Gastrocnemius medialis (tissue), 4 donors: ENCODE results near the gene ZNF304. TPM values are rescaled to one million over a fixed set of nuclear protein-coding genes. Genes with fewer than 3 reads are reported as not detected.

Source experiments
- ATAC-seq, 2 donors: fragments of 150-250 bp; one replicate each; pipeline ENCODE4 v1.9.1; 2016
- DNase-seq, 2 donors: peaks; one replicate each; pipeline ENCODE4 v3.0.0-alpha.2; 2019
- H3K27ac ChIP-seq, 4 donors: fragments of 200-600 bp; sonication (generic); 1 replicate in 1 of 4; 2 replicates in 3 of 4; pipeline ENCODE4 v1.5.1; 2016 to 2018; ENCODE audit warnings: mild to moderate bottlenecking in 2 of 4, moderate library complexity in 1 of 4
- H3K27me3 ChIP-seq, 3 donors: fragments of 200-600 bp; sonication (generic) in 2 of 3; 1 replicate in 1 of 3; 2 replicates in 2 of 3; pipeline versions ENCODE4 v1.5.1 to v1.6.0; 2016 to 2019; ENCODE audit warnings: mild to moderate bottlenecking in 1 of 3, moderate library complexity in 1 of 3
- H3K36me3 ChIP-seq, 2 donors: fragments of 200-600 bp; sonication (generic) in 1 of 2; one replicate each; pipeline ENCODE4 v1.5.1; 2017 to 2018
- H3K4me1 ChIP-seq, 2 donors: fragments of 200-600 bp; sonication (generic) in 1 of 2; one replicate each; pipeline ENCODE4 v1.5.1; 2016 to 2017; ENCODE audit warnings: mild to moderate bottlenecking in 2 of 2
- H3K4me3 ChIP-seq, 4 donors: fragments of 200-600 bp; sonication (generic) in 3 of 4; 1 replicate in 1 of 4; 2 replicates in 3 of 4; pipeline ENCODE4 v1.5.1; 2016 to 2019; ENCODE audit warnings: mild to moderate bottlenecking in 2 of 4
- H3K9me3 ChIP-seq, 3 donors: fragments of 200-600 bp; sonication (generic) in 2 of 3; 1 replicate in 1 of 3; 2 replicates in 2 of 3; pipeline ENCODE4 v1.5.1; 2016 to 2019
- POLR2A ChIP-seq, 2 donors: fragments of 450-650 bp; IDR thresholded peaks; one replicate each; pipeline ENCODE4 v1.6.1; 2017; ENCODE audit warnings: antibody characterized with exemption in 2 of 2, mild to moderate bottlenecking in 2 of 2, moderate library complexity in 2 of 2
- in situ Hi-C, 4 donors: fragments of 200-750 bp; cut with MboI; loops; one replicate each; pipeline versions ENCODE4 v1.15.0 to v1.8.0; 2017; ENCODE audit warnings: low sequenced_read_pairs in 4 of 4
- intact Hi-C: fragments of 100-400 bp; cut with DNase I; formaldehyde crosslinking; loops from one replicate; pipeline ENCODE4 v1.15.1; 2023; ENCODE audit warnings: low total_unique reads
- total RNA-seq, 4 donors: library from RNA; depleted of rRNA; stranded (reverse); fragments of >200 nt; gene quantifications; one replicate each; pipeline versions ENCODE4 v1.1.0 to v1.2.3, GENCODE V29; 2016
- TF ChIP-seq, protein P1 (sequence below), 5 experiments: fragments of 450-650 bp in 3 of 5; fragments of 200-600 bp in 2 of 5; sonication (generic) in 2 of 5; IDR thresholded peaks in 4 of 5; conservative IDR thresholded peaks in 1 of 5; 1 replicate in 4 of 5; 2 replicates in 1 of 5; pipeline ENCODE4 v1.5.1; 2016 to 2019; ENCODE audit warnings: antibody characterized with exemption in 5 of 5, mild to moderate bottlenecking in 3 of 5, moderate library complexity in 3 of 5

The ZNF304 gene
- 1 to 10 TPM; 4.1 to 6.5 (median 4.8) TPM for total RNA-seq

DNA sequence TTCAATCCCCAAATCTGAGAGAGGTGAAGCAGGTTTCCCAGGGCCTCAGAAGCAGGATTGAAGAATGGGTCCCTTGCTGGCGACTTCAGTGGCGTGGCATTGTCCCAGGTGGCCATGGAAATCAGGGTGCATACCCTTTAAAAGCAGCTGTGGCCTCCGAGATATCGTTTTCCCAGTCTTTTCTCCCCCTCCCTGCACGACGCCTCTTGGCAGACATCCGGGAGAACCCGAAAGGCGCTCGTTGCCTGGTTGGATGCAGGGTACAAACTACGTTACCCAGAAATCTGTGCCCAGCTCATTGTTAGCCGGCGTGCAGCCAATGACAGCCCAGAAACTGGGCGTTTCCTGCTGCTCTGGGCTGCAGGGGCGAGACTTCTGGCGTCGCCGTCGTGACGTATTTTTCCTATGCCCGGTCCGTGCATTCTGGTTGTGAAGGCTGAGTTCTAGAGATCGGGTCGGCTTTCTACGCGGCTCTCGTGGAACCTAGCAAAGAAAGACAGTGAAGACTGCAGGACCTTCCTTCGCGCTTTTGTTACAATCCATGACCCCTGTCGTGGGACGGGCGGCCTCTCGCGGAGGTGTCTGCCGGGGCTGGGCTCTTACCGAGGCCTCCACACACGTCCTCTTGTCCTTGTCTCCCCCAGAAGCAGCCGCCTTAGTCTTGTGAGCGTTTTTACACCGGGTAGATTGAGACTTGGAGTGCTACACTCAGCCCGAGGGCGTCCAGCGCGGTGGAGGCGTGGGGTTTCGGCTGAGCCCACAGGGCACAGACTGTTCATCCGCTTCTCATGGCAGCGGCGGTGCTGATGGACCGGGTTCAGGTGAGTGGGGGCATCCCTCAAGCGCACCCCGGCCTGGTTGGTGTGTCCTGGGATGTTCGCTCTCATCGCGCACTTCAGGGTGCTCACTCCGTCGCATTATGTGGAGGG lies at the start of gene ZNF304:
Gene ZNF304 (plus strand): TSS at position 395 of the 929 bp plus-strand sequence. CDS start 394 bp downstream, at position 789.
- Histone ChIP-seq H3K9me3 (no peaks in the 10 kb centered on the region), H3K4me1 (peaks cover 22 to 29% of the 10 kb centered on the region in 2 donors), H3K27me3 (no peaks in the 10 kb centered on the region), H3K27ac (peak within 1 kb of the TSS; percentile 78 to 96 (median 92)), H3K4me3 (peak within 1 kb of the TSS; percentile 77 to 99 (median 93)), H3K36me3 (peaks cover 0 to 33% of the 10 kb centered on the region in 2 donors)
- intact Hi-C loops (loop anchor here (1.0 to 5.0 kb wide), 3 partner anchors 12 to 72 kb away; partner anchors contain the start of genes TRAPPC2B, ZNF547 and ZNF548), in situ Hi-C loops (loop anchor here in 1 of 4 donors (5.0 kb wide), 1 partner anchor 69 kb away; the partner anchor contains the start of gene ZNF460)
- ATAC-seq = peak; percentile 97 to 98
- peak; percentile 90 to 93 for DNase-seq
- TF ChIP-seq POLR2A (IDR thresholded peaks at IDR 0.05) = peak; percentile 33 to 36
- TF ChIP-seq, protein P1, sequence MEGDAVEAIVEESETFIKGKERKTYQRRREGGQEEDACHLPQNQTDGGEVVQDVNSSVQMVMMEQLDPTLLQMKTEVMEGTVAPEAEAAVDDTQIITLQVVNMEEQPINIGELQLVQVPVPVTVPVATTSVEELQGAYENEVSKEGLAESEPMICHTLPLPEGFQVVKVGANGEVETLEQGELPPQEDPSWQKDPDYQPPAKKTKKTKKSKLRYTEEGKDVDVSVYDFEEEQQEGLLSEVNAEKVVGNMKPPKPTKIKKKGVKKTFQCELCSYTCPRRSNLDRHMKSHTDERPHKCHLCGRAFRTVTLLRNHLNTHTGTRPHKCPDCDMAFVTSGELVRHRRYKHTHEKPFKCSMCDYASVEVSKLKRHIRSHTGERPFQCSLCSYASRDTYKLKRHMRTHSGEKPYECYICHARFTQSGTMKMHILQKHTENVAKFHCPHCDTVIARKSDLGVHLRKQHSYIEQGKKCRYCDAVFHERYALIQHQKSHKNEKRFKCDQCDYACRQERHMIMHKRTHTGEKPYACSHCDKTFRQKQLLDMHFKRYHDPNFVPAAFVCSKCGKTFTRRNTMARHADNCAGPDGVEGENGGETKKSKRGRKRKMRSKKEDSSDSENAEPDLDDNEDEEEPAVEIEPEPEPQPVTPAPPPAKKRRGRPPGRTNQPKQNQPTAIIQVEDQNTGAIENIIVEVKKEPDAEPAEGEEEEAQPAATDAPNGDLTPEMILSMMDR (IDR thresholded peaks at IDR 0.05 in 4 of 5, conservative IDR thresholded peaks at IDR 0.05 in 1 of 5) = no peak

DNA sequence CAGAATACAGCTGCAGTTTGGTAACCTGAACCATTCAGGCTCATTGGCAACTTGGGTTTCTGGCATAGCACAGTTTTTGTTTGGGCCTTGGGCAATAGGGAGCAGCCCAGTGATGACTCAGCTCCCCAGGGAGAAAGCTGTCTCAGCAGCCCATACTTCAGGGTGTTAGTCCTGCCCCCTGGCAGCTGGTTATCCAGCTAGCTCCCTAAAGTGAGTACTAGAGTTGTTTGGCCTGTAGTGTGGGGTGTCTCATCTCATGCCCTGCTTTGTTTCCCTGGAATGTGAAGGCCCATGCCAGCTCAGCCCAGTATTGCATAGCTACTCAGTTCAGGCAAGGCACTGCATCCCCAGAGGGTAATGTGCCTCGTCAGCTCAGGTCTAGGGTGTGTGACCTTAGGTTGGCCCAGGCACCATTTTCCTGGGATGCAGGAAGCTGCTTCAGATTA lies 49.0 kb upstream of the ZNF304 start:
- Histone ChIP-seq H3K9me3 (no peaks in the 10 kb centered on the region), H3K36me3 (peaks cover 0 to 30% of the 10 kb centered on the region in 2 donors), H3K4me1 (peaks cover 23 to 30% of the 10 kb centered on the region in 2 donors), H3K4me3 (no peak overlapping the region), H3K27ac (peak overlapping the region; percentile 77 to 83 (median 80)), H3K27me3 (no peaks in the 10 kb centered on the region)
- intact Hi-C loops (loop anchor here (2.0 to 5.0 kb wide), 4 partner anchors 15 to 85 kb away; partner anchors contain the start of genes ZNF460 and ZNF548), in situ Hi-C loops (no loop called here)
- peak; percentile 81 to 91 for DNase-seq
- peak; percentile 99 to 100 for ATAC-seq
- no peak for TF ChIP-seq POLR2A (IDR thresholded peaks at IDR 0.05)
- TF ChIP-seq, protein P1 (IDR thresholded peaks at IDR 0.05 in 4 of 5, conservative IDR thresholded peaks at IDR 0.05 in 1 of 5) = no peak

DNA sequence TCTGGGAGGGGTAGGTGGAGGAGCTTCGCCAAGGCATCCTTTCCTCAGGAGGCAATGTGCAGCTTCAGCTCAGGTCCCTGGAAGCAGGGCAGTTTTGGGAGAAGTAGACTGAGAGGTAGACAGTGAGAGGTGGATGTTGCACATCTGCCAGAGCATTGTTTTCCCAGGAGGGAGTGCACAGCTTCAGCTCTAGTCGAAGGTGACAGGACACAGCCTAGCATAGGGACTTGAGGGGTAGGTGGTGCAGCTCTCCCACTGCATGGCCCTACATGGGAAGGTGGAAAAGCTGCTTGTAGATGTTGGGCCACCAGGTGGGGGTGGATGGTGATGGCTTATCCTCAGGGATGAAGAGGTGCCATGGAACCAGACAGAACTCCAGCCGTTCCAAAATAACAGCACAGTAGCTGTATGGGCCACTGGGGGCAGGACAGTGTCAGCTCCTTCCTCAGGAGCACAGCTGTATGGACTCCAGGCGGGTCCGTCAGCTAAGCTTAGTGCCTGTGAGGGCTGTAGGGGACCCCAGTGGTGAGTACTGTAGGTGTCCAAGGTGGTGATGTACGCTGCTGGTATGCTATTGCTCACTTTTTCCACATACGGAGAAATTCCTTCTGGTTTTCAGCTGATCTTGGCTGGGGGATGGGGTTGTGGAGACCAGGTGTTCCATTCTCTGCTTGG lies 48.2 kb upstream of the ZNF304 start:
- H3K27ac ChIP-seq = peak overlapping the region; percentile 77 to 83 (median 80)
- H3K27me3 ChIP-seq = no peaks in the 10 kb centered on the region
- peaks cover 23 to 30% of the 10 kb centered on the region in 2 donors for H3K4me1 ChIP-seq
- in situ Hi-C loops (no loop called here), intact Hi-C loops (loop anchor here (2.0 to 5.0 kb wide), 4 partner anchors 14 to 84 kb away; partner anchors contain the start of genes ZNF460 and ZNF548)
- peaks cover 0 to 27% of the 10 kb centered on the region in 2 donors for H3K36me3 ChIP-seq
- no peaks in the 10 kb centered on the region for H3K9me3 ChIP-seq
- no peak for ATAC-seq
- no peak for TF ChIP-seq POLR2A (IDR thresholded peaks at IDR 0.05)
- TF ChIP-seq, protein P1 (IDR thresholded peaks at IDR 0.05 in 4 of 5, conservative IDR thresholded peaks at IDR 0.05 in 1 of 5) = no peak
- H3K4me3 ChIP-seq = no peak overlapping the region
- peak in 1 of 2 donors; percentile 37 for DNase-seq

DNA sequence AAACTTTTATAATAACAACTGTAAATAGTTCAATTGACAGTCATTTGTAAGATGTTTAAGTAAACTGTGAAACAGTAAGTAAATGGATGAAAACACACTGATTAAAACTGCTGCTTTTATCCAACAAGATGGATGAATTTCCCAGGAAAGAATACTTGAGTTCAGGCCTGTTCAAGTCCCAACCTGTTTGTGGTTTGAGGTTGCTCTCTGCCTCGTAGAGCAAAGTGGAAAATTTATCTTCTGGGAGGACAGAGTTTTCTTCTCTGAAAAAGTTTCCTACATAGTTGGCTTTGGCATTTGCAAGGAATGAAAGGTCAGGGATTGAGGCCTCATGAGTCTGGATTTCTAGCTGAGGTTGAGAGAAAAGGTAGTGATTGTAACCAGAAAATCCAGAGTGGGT lies 46.0 kb upstream of the ZNF304 start:
- DNase-seq (no peak), ATAC-seq (no peak)
- H3K4me1 ChIP-seq = peaks cover 23 to 30% of the 10 kb centered on the region in 2 donors
- H3K36me3 ChIP-seq = peaks cover 0 to 15% of the 10 kb centered on the region in 2 donors
- H3K27me3 ChIP-seq = no peaks in the 10 kb centered on the region
- intact Hi-C loops (no loop called here), in situ Hi-C loops (no loop called here)
- TF ChIP-seq, protein P1 (IDR thresholded peaks at IDR 0.05 in 4 of 5, conservative IDR thresholded peaks at IDR 0.05 in 1 of 5) = no peak
- TF ChIP-seq POLR2A (IDR thresholded peaks at IDR 0.05) = no peak
- H3K4me3 ChIP-seq = no peak overlapping the region
- H3K9me3 ChIP-seq = no peaks in the 10 kb centered on the region
- H3K27ac ChIP-seq = peak overlapping the region in 1 of 4 donors; percentile 83
